Measurements from ENCODE around the gene DEPDC5.
"Not testable (repeated sequence)": the region's sequence is repeated elsewhere in the genome, so short reads cannot be mapped to it uniquely, and the experiment has no call there.

DEPDC5 gene

GRCh38 chr22:31753634-31754501, at the start of gene DEPDC5:
DEPDC5 (plus strand) TSS chr22:31754019; CDS start chr22:31754922, 903 bp downstream.
- DNase-seq, result peak; percentile 98

GRCh38 chr22:31707519-31707918, 46.3 kb upstream of the DEPDC5 start:
- DNase-seq, result no peak

GRCh38 chr22:31711226-31711625, 42.6 kb upstream of the DEPDC5 start:
- DNase-seq, result not testable (repeated sequence)

- no peak for DNase-seq
Observed at GRCh38 chr22:31715147-31715778, 38.6 kb upstream of the DEPDC5 start.

GRCh38 chr22:31719850-31720471, 33.9 kb upstream of the DEPDC5 start:
- DNase-seq, result no peak

- DNase-seq, result no peak
Observed at GRCh38 chr22:31723723-31724122, 30.1 kb upstream of the DEPDC5 start.

GRCh38 chr22:31726692-31727091, 27.1 kb upstream of the DEPDC5 start:
- DNase-seq, result no peak

- DNase-seq, result no peak
Observed at GRCh38 chr22:31728857-31729256, 25.0 kb upstream of the DEPDC5 start.

- DNase-seq, result no peak
Observed at GRCh38 chr22:31730344-31730711, 23.5 kb upstream of the DEPDC5 start.

GRCh38 chr22:31732089-31732829, 21.6 kb upstream of the DEPDC5 start:
- DNase-seq, result no peak

GRCh38 chr22:31733580-31734079, 20.2 kb upstream of the DEPDC5 start:
- no peak for DNase-seq

GRCh38 chr22:31734512-31734911, 19.3 kb upstream of the DEPDC5 start:
- no peak for DNase-seq

GRCh38 chr22:31736458-31736857, 17.4 kb upstream of the DEPDC5 start:
- DNase-seq, result no peak

- DNase-seq, result no peak
Observed at GRCh38 chr22:31737932-31738331, 15.9 kb upstream of the DEPDC5 start.

GRCh38 chr22:31738566-31738965, 15.3 kb upstream of the DEPDC5 start:
- DNase-seq, result no peak

- DNase-seq, result no peak
Observed at GRCh38 chr22:31739795-31740201, 14.0 kb upstream of the DEPDC5 start.

- DNase-seq, result not testable (repeated sequence)
Observed at GRCh38 chr22:31740314-31740713, 13.5 kb upstream of the DEPDC5 start.

GRCh38 chr22:31742115-31742514, 11.7 kb upstream of the DEPDC5 start:
- no peak for DNase-seq

GRCh38 chr22:31742682-31743081, 11.1 kb upstream of the DEPDC5 start:
- no peak for DNase-seq

- no peak for DNase-seq
Observed at GRCh38 chr22:31743871-31744270, 9.9 kb upstream of the DEPDC5 start.

GRCh38 chr22:31747441-31747840, 6.4 kb upstream of the DEPDC5 start:
- no peak for DNase-seq

- no peak for DNase-seq
Observed at GRCh38 chr22:31748490-31748889, 5.3 kb upstream of the DEPDC5 start.
